KMS-11 (cell line): ENCODE data around the gene MORC2.

ENCODE experiments used
- H2AFZ ChIP-seq: fragments of 200-600 bp; sonication (generic); 2 replicates; pipeline ENCODE4 v1.6.1; 2016; ENCODE audit warnings: antibody characterized with exemption, mixed run types, low read depth
- H3K27ac ChIP-seq: fragments of 200-600 bp; sonication (generic); 2 replicates; pipeline ENCODE4 v1.6.1; 2016; ENCODE audit warnings: mild to moderate bottlenecking, mixed run types
- H3K27me3 ChIP-seq: fragments of 200-600 bp; sonication (generic); 2 replicates; pipeline ENCODE4 v1.6.1; 2017; ENCODE audit warnings: mild to moderate bottlenecking, low read depth, mixed run types, moderate library complexity; ENCODE audit not compliant: insufficient read depth
- H3K36me3 ChIP-seq: fragments of 200-600 bp; sonication (generic); 2 replicates; pipeline ENCODE4 v1.6.1; 2017; ENCODE audit warnings: mild to moderate bottlenecking, mixed run types; ENCODE audit not compliant: insufficient read depth
- H3K4me1 ChIP-seq: fragments of 200-600 bp; sonication (generic); 2 replicates; pipeline ENCODE4 v1.6.1; 2016; ENCODE audit warnings: mild to moderate bottlenecking, low read depth, mixed run types; ENCODE audit not compliant: poor library complexity, severe bottlenecking
- H3K4me2 ChIP-seq: fragments of 200-600 bp; sonication (generic); 2 replicates; pipeline ENCODE4 v1.7.0; 2016; ENCODE audit warnings: mild to moderate bottlenecking, mixed run types
- H3K4me3 ChIP-seq: fragments of 200-600 bp; sonication (generic); IDR thresholded peaks from 2 replicates; pipeline ENCODE4 v1.6.1; 2017; ENCODE audit warnings: low read depth, low read length, mixed read lengths; ENCODE audit not compliant: insufficient read depth
- H3K79me2 ChIP-seq: fragments of 200-600 bp; sonication (generic); 2 replicates; pipeline ENCODE4 v1.6.1; 2016; ENCODE audit warnings: low read depth, mixed run types; ENCODE audit not compliant: insufficient read depth
- H3K9ac ChIP-seq: fragments of 200-600 bp; sonication (generic); 2 replicates; pipeline ENCODE4 v1.6.1; 2016; ENCODE audit warnings: mild to moderate bottlenecking, mixed run types
- H4K20me1 ChIP-seq: fragments of 200-600 bp; sonication (generic); 2 replicates; pipeline ENCODE4 v1.6.1; 2016; ENCODE audit warnings: mild to moderate bottlenecking, mixed run types; ENCODE audit not compliant: insufficient read depth
- TF ChIP-seq, protein P1 (sequence below): fragments of 200-600 bp; sonication (generic); conservative IDR thresholded peaks from 2 replicates; pipeline ENCODE4 v1.6.1; 2017; ENCODE audit warnings: low read depth, mild to moderate bottlenecking, antibody characterized with exemption, low read length, moderate library complexity, mixed read lengths

MORC2 gene

DNA sequence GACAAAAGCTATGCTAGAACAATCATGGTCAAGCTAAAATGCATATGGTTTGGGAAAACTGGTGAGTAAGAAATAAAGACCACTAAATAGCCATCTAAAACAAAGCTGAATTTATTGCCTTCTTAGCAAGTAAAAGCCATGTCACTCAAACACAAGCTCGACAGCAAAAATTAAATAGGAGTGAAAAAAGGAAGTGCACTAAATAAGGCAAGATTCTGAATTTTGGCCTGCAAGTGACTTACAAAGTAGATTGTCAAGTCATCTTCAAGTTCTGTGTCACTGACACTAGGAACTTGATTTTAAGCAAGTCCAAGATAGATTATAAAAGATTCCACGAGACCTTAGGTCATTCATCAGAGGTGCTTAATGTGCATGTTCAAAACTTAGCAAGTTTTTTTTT, 27.9 kb upstream of the MORC2 start:
- Histone ChIP-seq H3K4me3 (no peak overlapping the region), H3K36me3 (no peaks in the 10 kb centered on the region), H3K79me2 (no peaks in the 10 kb centered on the region), H4K20me1 (no peaks in the 10 kb centered on the region), H3K4me2 (no peak overlapping the region), H3K4me1 (no peaks in the 10 kb centered on the region), H3K27ac (no peak overlapping the region), H2AFZ (no peak overlapping the region), H3K27me3 (no peaks in the 10 kb centered on the region), H3K9ac (no peak overlapping the region)
- TF ChIP-seq, protein P1, sequence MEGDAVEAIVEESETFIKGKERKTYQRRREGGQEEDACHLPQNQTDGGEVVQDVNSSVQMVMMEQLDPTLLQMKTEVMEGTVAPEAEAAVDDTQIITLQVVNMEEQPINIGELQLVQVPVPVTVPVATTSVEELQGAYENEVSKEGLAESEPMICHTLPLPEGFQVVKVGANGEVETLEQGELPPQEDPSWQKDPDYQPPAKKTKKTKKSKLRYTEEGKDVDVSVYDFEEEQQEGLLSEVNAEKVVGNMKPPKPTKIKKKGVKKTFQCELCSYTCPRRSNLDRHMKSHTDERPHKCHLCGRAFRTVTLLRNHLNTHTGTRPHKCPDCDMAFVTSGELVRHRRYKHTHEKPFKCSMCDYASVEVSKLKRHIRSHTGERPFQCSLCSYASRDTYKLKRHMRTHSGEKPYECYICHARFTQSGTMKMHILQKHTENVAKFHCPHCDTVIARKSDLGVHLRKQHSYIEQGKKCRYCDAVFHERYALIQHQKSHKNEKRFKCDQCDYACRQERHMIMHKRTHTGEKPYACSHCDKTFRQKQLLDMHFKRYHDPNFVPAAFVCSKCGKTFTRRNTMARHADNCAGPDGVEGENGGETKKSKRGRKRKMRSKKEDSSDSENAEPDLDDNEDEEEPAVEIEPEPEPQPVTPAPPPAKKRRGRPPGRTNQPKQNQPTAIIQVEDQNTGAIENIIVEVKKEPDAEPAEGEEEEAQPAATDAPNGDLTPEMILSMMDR, result no peak

DNA sequence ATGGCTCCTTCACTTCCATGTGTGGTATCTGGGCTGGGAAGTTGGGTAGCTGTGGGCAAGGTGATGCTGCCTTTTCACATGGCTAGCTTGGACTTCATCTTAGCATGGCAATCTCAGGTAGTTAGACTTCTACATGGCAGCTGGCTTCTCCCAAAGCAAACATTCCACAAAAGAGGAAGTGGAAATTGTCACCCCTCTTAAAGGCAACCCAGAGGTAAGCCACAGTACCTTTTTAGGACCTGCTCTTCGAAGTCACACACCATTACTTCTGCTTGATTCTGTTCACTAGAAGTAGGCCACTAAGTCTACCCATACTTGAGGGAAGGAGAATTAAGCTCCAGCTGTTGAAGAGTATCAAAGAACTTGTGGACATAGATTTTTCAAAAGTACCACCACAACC, 26.4 kb upstream of the MORC2 start:
- H3K4me1 ChIP-seq, result no peaks in the 10 kb centered on the region
- H3K79me2 ChIP-seq, result no peaks in the 10 kb centered on the region
- H3K4me2 ChIP-seq, result no peak overlapping the region
- H3K36me3 ChIP-seq, result no peaks in the 10 kb centered on the region
- H3K27me3 ChIP-seq, result no peaks in the 10 kb centered on the region
- TF ChIP-seq, protein P1, result no peak
- no peaks in the 10 kb centered on the region for H4K20me1 ChIP-seq
- no peak overlapping the region for H3K4me3 ChIP-seq
- no peak overlapping the region for H2AFZ ChIP-seq
- no peak overlapping the region for H3K27ac ChIP-seq
- no peak overlapping the region for H3K9ac ChIP-seq

DNA sequence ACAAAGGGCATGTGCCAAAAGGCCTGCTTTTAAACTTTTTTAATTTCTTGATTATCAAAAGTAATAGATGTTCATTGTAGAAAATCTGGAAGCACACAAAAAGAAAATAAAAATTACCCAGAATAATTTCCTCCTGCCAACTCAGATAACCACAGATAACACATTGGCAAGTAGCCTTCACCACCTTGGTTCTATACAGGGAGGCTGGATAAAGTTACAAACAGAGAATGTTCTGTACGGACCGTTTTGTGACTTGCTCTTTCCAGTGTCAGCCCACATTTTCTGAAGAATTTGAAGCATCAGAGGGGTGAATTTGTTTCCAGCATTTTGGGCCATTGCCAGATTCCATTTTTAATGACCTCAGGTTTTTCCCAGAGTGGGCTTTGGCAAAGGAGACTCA, 24.0 kb upstream of the MORC2 start:
- TF ChIP-seq, protein P1, result no peak
- no peak overlapping the region for H3K9ac ChIP-seq
- no peaks in the 10 kb centered on the region for H3K27me3 ChIP-seq
- no peak overlapping the region for H3K4me2 ChIP-seq
- H3K79me2 ChIP-seq, result no peaks in the 10 kb centered on the region
- H3K4me3 ChIP-seq, result no peak overlapping the region
- H3K36me3 ChIP-seq, result no peaks in the 10 kb centered on the region
- H3K27ac ChIP-seq, result no peak overlapping the region
- H3K4me1 ChIP-seq, result no peaks in the 10 kb centered on the region
- no peaks in the 10 kb centered on the region for H4K20me1 ChIP-seq
- no peak overlapping the region for H2AFZ ChIP-seq

DNA sequence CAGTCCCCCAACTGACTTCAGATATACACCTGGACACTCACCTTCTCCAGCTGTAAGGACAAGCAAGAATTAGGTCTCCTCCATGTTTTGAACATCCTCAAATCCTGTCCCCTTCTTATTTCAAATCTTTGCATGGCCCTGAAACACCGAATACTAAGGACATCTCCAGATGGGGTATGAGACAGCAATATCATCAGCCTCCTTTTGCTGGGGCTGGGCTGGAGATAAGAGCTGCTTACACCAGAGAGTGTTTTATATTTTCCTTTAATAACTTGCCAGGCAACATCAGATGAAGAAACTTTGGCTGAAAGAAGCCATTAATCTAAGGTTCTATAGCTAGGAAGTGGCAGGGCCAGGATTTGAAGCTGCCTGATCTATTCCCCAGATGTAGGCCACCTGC, 22.1 kb upstream of the MORC2 start:
- Histone ChIP-seq H3K9ac (no peak overlapping the region), H3K79me2 (no peaks in the 10 kb centered on the region), H3K27ac (no peak overlapping the region), H3K4me3 (no peak overlapping the region), H2AFZ (no peak overlapping the region), H4K20me1 (no peaks in the 10 kb centered on the region), H3K4me2 (no peak overlapping the region), H3K27me3 (no peaks in the 10 kb centered on the region), H3K36me3 (no peaks in the 10 kb centered on the region), H3K4me1 (no peaks in the 10 kb centered on the region)
- TF ChIP-seq, protein P1, result no peak

DNA sequence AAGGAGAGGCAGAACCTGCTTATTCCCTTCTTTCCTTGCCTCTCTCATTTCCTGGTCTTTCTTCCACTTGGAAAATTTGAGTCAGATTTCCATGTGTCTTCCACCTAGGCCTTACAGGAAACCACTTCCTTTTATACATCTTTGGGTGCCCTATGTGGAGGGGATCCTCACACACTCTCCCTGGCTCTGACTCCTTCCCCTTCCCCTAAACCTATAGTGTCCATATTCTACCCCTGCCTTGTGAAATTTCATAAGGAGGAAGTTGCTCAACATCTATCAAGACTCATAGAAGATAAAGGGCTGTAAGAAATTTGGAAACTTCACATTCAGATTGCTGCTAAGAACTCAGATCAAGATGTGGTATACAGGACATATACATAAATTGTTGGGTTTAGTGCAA, 20.9 kb upstream of the MORC2 start:
- Histone ChIP-seq H4K20me1 (no peaks in the 10 kb centered on the region), H2AFZ (no peak overlapping the region), H3K79me2 (no peaks in the 10 kb centered on the region), H3K4me3 (no peak overlapping the region), H3K4me1 (no peaks in the 10 kb centered on the region), H3K27ac (no peak overlapping the region), H3K36me3 (no peaks in the 10 kb centered on the region), H3K9ac (no peak overlapping the region), H3K27me3 (no peaks in the 10 kb centered on the region), H3K4me2 (no peak overlapping the region)
- TF ChIP-seq, protein P1, result no peak
